B cell (primary cell): ENCODE data around the gene SLC35D2. TPM values are rescaled to one million over a fixed set of nuclear protein-coding genes. Genes with fewer than 3 reads are reported as not detected.
A peak's percentile ranks its signal among the peaks of the same experiment; 100 is the strongest.

Source experiments
- ATAC-seq: fragments of 200-7000 bp; cut with Tn5 transposase; one replicate; pipeline ENCODE4 v1.10.0; 2021; ENCODE audit warnings: low read depth, mild to moderate bottlenecking, moderate number of reproducible peaks, moderate library complexity
- CTCF ChIA-PET: fragments of 350-600 bp; sonication (Branson Sonifier 250); formaldehyde crosslinking; loops from one replicate; lab custom pipeline; 2021; ENCODE audit warnings: antibody characterized with exemption, inconsistent platforms; lab: Charles Lee
- POLR2A ChIA-PET: fragments of 350-600 bp; sonication (Branson Sonifier 250); formaldehyde crosslinking; loops from one replicate; lab custom pipeline; 2021; ENCODE audit warnings: antibody characterized with exemption; lab: Charles Lee
- DNase-seq: peaks from one replicate; pipeline ENCODE4 v3.0.0; 2013
- H2AFZ ChIP-seq: 2 replicates; pipeline ENCODE4 v1.6.1; 2012; ENCODE audit warnings: mild to moderate bottlenecking, low read depth, low read length; ENCODE audit not compliant: insufficient read depth, poor library complexity, severe bottlenecking
- H3K27ac ChIP-seq, 2 donors: 1 replicate in 1 of 2; 2 replicates in 1 of 2; pipeline ENCODE4 v1.5.1; 2012 to 2013; ENCODE audit warnings: low read length in 2 of 2, mild to moderate bottlenecking in 2 of 2, moderate library complexity in 1 of 2
- H3K27me3 ChIP-seq, 4 experiments: fragments of 200-600 bp in 1 of 4; sonication (generic) in 1 of 4; replicated peaks in 1 of 4; 1 replicate in 2 of 4; 2 replicates in 2 of 4; pipeline versions ENCODE4 v1.6.1 to v1.7.0; 2013 to 2016; ENCODE audit warnings: low read length in 3 of 4, mild to moderate bottlenecking in 2 of 4, mixed read lengths in 1 of 4, moderate library complexity in 1 of 4; ENCODE audit not compliant: insufficient read depth in 4 of 4, control insufficient read depth in 3 of 4; ENCODE audit errors: control extremely low read depth in 1 of 4
- H3K36me3 ChIP-seq, 2 experiments: replicated peaks in 1 of 2; 1 replicate in 1 of 2; 2 replicates in 1 of 2; pipeline versions ENCODE4 v1.6.1 to v1.7.1; 2013; ENCODE audit warnings: low read length in 1 of 2; ENCODE audit not compliant: insufficient read depth in 2 of 2, control insufficient read depth in 1 of 2; ENCODE audit errors: control extremely low read depth in 1 of 2, extremely low read depth in 1 of 2
- H3K4me1 ChIP-seq, 2 donors: fragments of 200-600 bp in 1 of 2; sonication (generic) in 1 of 2; 1 replicate in 1 of 2; 2 replicates in 1 of 2; pipeline versions ENCODE4 v1.5.1 to v1.6.1; 2013 to 2017; ENCODE audit warnings: low read length in 2 of 2; ENCODE audit not compliant: control insufficient read depth in 2 of 2, insufficient read depth in 2 of 2
- H3K4me2 ChIP-seq: replicated peaks from 2 replicates; pipeline ENCODE3; 2012; ENCODE audit warnings: mild to moderate bottlenecking, low read depth, low read length; ENCODE audit not compliant: poor library complexity, severe bottlenecking
- H3K4me3 ChIP-seq, 5 experiments: fragments of 200-600 bp in 1 of 5; sonication (generic) in 1 of 5; 1 replicate in 3 of 5; 2 replicates in 2 of 5; pipeline versions ENCODE4 v1.5.1 to v1.7.0; 2011 to 2016; ENCODE audit warnings: low read length in 4 of 5, mild to moderate bottlenecking in 4 of 5, low read depth in 2 of 5, control low read depth in 1 of 5, moderate library complexity in 1 of 5; ENCODE audit not compliant: insufficient read depth in 1 of 5; ENCODE audit errors: control extremely low read depth in 1 of 5, extremely low read depth in 1 of 5
- H3K79me2 ChIP-seq: fragments of 200-600 bp; sonication (generic); one replicate; pipeline ENCODE4 v1.6.0; 2016; ENCODE audit warnings: low read length; ENCODE audit not compliant: control insufficient read depth, insufficient read depth
- H3K9ac ChIP-seq: fragments of 200-600 bp; sonication (generic); 2 replicates; pipeline ENCODE4 v1.6.1; 2017; ENCODE audit warnings: mild to moderate bottlenecking, low read length, moderate library complexity
- H3K9me3 ChIP-seq, 3 donors: one replicate each; pipeline versions ENCODE4 v1.6.1 to v1.7.1; 2013; ENCODE audit warnings: low read length in 2 of 3; ENCODE audit not compliant: control insufficient read depth in 2 of 3, insufficient read depth in 1 of 3; ENCODE audit errors: control extremely low read depth in 1 of 3
- H4K20me1 ChIP-seq: 2 replicates; pipeline ENCODE4 v1.6.0; 2012; ENCODE audit warnings: mild to moderate bottlenecking, low read length; ENCODE audit not compliant: insufficient read depth, control insufficient read depth, poor library complexity, severe bottlenecking
- H3K27ac Mint-ChIP-seq: one replicate; pipeline ENCODE4 v1.8.0; 2021; ENCODE audit warnings: mixed read lengths
- H3K27me3 Mint-ChIP-seq: one replicate; pipeline ENCODE4 v1.8.0; 2021; ENCODE audit warnings: mixed read lengths
- H3K4me1 Mint-ChIP-seq: one replicate; pipeline ENCODE4 v1.8.0; 2021; ENCODE audit warnings: mixed read lengths
- H3K4me3 Mint-ChIP-seq: one replicate; pipeline ENCODE4 v1.8.0; 2021; ENCODE audit warnings: mixed read lengths
- H3K9me3 Mint-ChIP-seq: one replicate; pipeline ENCODE4 v1.8.0; 2022; ENCODE audit warnings: mixed read lengths; ENCODE audit not compliant: insufficient read depth
- CTCF ChIP-seq: fragments of 200-600 bp; IDR thresholded peaks from one replicate; pipeline ENCODE4 v1.8.0; 2022; ENCODE audit warnings: antibody characterized with exemption, mild to moderate bottlenecking
- EZH2 ChIP-seq: IDR thresholded peaks from 2 replicates; pipeline ENCODE4 v1.6.1; 2012; ENCODE audit warnings: borderline replicate concordance, low read depth, mild to moderate bottlenecking, moderate library complexity, low read length; ENCODE audit not compliant: insufficient read depth, poor library complexity, severe bottlenecking
- whole genome bisulfite sequencing: methylation state at CpG from one replicate; pipeline ENCODE4 v1.1.5; 2013; ENCODE audit warnings: missing lambda C conversion rate; ENCODE audit not compliant: insufficient coverage; 5-methylcytosine and 5-hydroxymethylcytosine counted together
- intact Hi-C: fragments of 100-400 bp; cut with micrococcal nuclease; formaldehyde crosslinking; loops from one replicate; pipeline ENCODE4 v1.10.0; 2022
- polyA plus RNA-seq: library from polyadenylated mRNA; depleted of rRNA; stranded (reverse); fragments of >200 nt; gene quantifications from 2 replicates; pipeline ENCODE4 v1.2.3, GENCODE V29; 2012
- total RNA-seq, 2 donors: library from RNA; stranded (reverse); fragments of 120-200 nt in 1 of 2; gene quantifications; 1 replicate in 1 of 2; 2 replicates in 1 of 2; pipeline versions ENCODE4 v1.2.3 to v1.2.4, GENCODE V29; 2013 to 2022

The SLC35D2 gene
- total and polyA plus RNA-seq, 2 donors (not counting 1 experiment from before 2014, with no cell fraction given), result 5.1 to 13.6 TPM

- ATAC-seq, result peak; percentile 56
- H3K79me2 ChIP-seq, result no peaks in the 10 kb centered on the region
- intact Hi-C loops, result loop anchor here (1.0 to 10.0 kb wide), 6 partner anchors 89 to 527 kb away; partner anchors contain the start of genes HABP4 and ZNF782
Measured at GRCh38 chr9:96327694-96328352, 55.7 kb downstream of the SLC35D2 start.

More at GRCh38 chr9:96327694-96328352, 55.7 kb downstream of the SLC35D2 start:
- H3K4me2 ChIP-seq, result no peak overlapping the region
- ChIA-PET POLR2A (interaction anchor here (0.7 to 1.3 kb wide), 3 partner anchors 86 to 239 kb away, joined by 3 to 7 read pairs (median 4); no protein-coding TSS in a partner anchor), CTCF (interaction anchor here (0.8 to 4.6 kb wide), 29 partner anchors 9 to 1646 kb away, joined by 3 to 61 read pairs (median 5); partner anchors contain the start of gene SLC35D2)
- Mint-ChIP-seq H3K9me3 (no peaks in the 10 kb centered on the region), H3K4me3 (no peak overlapping the region), H3K4me1 (no peaks in the 10 kb centered on the region), H3K27me3 (no peaks in the 10 kb centered on the region), H3K27ac (no peak overlapping the region)
- no peaks in the 10 kb centered on the region for H3K9me3 ChIP-seq
- no peaks in the 10 kb centered on the region for H3K4me1 ChIP-seq
- no peak overlapping the region for H3K9ac ChIP-seq
- H4K20me1 ChIP-seq, result no peaks in the 10 kb centered on the region
- no peak overlapping the region for H3K4me3 ChIP-seq
- TF ChIP-seq CTCF (peak; percentile 91), EZH2 (no peak)
- no peaks in the 10 kb centered on the region for H3K27me3 ChIP-seq
- no peak overlapping the region for H3K27ac ChIP-seq
- H2AFZ ChIP-seq, result no peak overlapping the region
- H3K36me3 ChIP-seq, result no peaks in the 10 kb centered on the region
- WGBS, result no CpG with 5 or more reads among the region's 1 CpG
- DNase-seq, result peak; percentile 64
